ENCODE results near the gene PTPRN2. TPM values are rescaled to one million over a fixed set of nuclear protein-coding genes. Genes with fewer than 3 reads are reported as not detected.

Gene PTPRN2
- total and polyA plus RNA-seq, 2 of the 8 experiments (the other 6 are each of a cell fraction or from before 2014, with no cell fraction given), result 2.6 to 4.5 TPM

- Histone ChIP-seq H3K27ac (ENCODE audit: low read depth, low read length) (no peak overlapping the region), H4K91ac (replicated peaks; ENCODE audit: insufficient read length, low read length) (no peak overlapping the region)
- no peak for TF ChIP-seq BRCA1 (IDR thresholded peaks at IDR 0.05; ENCODE audit: low read depth, low read length)
Measured at GRCh38 chr7:158270856-158271413, 316.7 kb downstream of the PTPRN2 start.

More at GRCh38 chr7:158270856-158271413, 316.7 kb downstream of the PTPRN2 start:
- Histone ChIP-seq H3K9me3 (ENCODE audit: insufficient read depth in 2 of 2, low read depth in 1 of 2, low read length in 1 of 2) (peaks cover 6 to 68% of the 10 kb centered on the region in 2 experiments; a peak in 3 of 4 replicates), H2BK12ac (ENCODE audit: low read depth, low read length) (no peak overlapping the region), H3K23me2 (ENCODE audit: low read depth, low read length) (no peaks in the 10 kb centered on the region), H3K79me2 (ENCODE audit: control insufficient read depth in 1 of 2, insufficient read depth in 2 of 2, low read length in 2 of 2) (no peaks in the 10 kb centered on the region), H2BK20ac (ENCODE audit: low read length) (no peak overlapping the region), H3K36me3 (ENCODE audit: control insufficient read depth in 2 of 4, insufficient read depth in 4 of 4, low read length in 3 of 4) (no peaks in the 10 kb centered on the region), H3K4me2 (ENCODE audit: insufficient read depth in 1 of 2, low read depth in 2 of 2, low read length in 2 of 2) (no peak overlapping the region), H2AK5ac (ENCODE audit: low read depth, low read length) (no peak overlapping the region), H2BK15ac (ENCODE audit: low read length) (no peak overlapping the region), H3K79me1 (ENCODE audit: low read depth, low read length) (no peaks in the 10 kb centered on the region), H3K4me1 (replicated peaks in 1 of 4; ENCODE audit: control insufficient read depth in 3 of 4, insufficient read depth in 4 of 4, low read length in 3 of 4) (peaks cover 0 to 8% (median 0%) of the 10 kb centered on the region in 4 experiments; a peak in 3 of 7 replicates), H2BK120ac (replicated peaks; ENCODE audit: low read depth, low read length) (no peak overlapping the region), H4K20me1 (replicated peaks in 1 of 2; ENCODE audit: control insufficient read depth in 1 of 2, insufficient read depth in 2 of 2, low read length in 2 of 2) (no peaks in the 10 kb centered on the region), H3K9ac (replicated peaks in 1 of 4; ENCODE audit: extremely low read depth in 1 of 4, low read depth in 3 of 4, low read length in 3 of 4) (no peak overlapping the region), H3K14ac (ENCODE audit: insufficient read length) (no peak overlapping the region), H3K27me3 (replicated peaks in 1 of 4; ENCODE audit: control insufficient read depth in 3 of 4, extremely low read depth in 1 of 4, insufficient read depth in 3 of 4, low read length in 3 of 4) (no peaks in the 10 kb centered on the region), H2BK5ac (ENCODE audit: low read depth, low read length) (no peak overlapping the region), H3K56ac (replicated peaks; ENCODE audit: insufficient read length, low read depth, low read length) (no peak overlapping the region), H4K8ac (ENCODE audit: extremely low read depth, insufficient read depth, low read length) (no peak overlapping the region), H3K4me3 (ENCODE audit: extremely low read depth in 1 of 4, insufficient read depth in 2 of 4, low read depth in 3 of 4, low read length in 4 of 4) (no peak overlapping the region), H3K18ac (ENCODE audit: extremely low read depth, low read length) (no peak overlapping the region), H3K4ac (replicated peaks; ENCODE audit: insufficient read length, low read depth, low read length) (no peak overlapping the region), H2AFZ (ENCODE audit: low read length) (no peak overlapping the region), H3K23ac (ENCODE audit: insufficient read length) (no peak overlapping the region), H4K5ac (ENCODE audit: insufficient read length, low read depth, low read length) (no peak overlapping the region)
- ChIA-PET CTCF (ENCODE audit: partially characterized antibody) (no interaction called here), POLR2A (ENCODE audit: partially characterized antibody) (no interaction called here)
- DNase-seq (ENCODE audit: low read depth in 1 of 2, low spot score in 2 of 2), result no peak
- 90% methylated on average over 6 of the region's 9 CpGs; no CpG with 5 or more reads in 1 of the 2 experiments for WGBS, 2 experiments (ENCODE audit: extremely low coverage in 1 of 2, insufficient coverage in 1 of 2, insufficient read length in 1 of 2, insufficient replicate concordance in 2 of 2, low coverage in 1 of 2, low lambda C conversion rate in 2 of 2, missing lambda C conversion rate in 1 of 2)
- no peak for FAIRE-seq

Data from H1 (cell line).